HG03135 (cell line): ENCODE measurements around the gene ABI3.

Source experiments
- ATAC-seq: cut with Tn5 transposase; IDR thresholded peaks from one replicate; pipeline ENCODE4 v1.9.1; 2021; ENCODE audit warnings: mild to moderate bottlenecking, moderate library complexity; ENCODE audit not compliant: unreplicated experiment

Gene ABI3

DNA sequence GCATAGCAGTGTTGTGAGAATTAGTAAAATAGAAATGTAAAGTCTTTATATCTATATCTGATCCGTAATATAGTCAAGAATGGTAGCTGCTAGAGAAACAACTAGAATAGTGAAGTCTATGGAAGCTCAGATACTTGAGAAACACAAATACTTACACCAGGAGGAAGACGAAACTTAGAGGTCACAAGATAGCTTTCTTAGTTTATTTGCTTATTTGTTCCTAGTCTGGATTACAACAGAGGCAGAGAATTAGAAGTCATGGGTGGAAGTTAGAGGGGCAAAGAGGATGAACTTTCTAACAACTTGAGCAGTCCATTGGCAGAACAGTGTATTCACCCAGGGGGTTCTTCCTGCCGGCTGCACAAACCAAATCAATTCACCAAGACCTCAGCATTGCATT is 14.0 kb upstream of the ABI3 start:
- no peak for ATAC-seq

DNA sequence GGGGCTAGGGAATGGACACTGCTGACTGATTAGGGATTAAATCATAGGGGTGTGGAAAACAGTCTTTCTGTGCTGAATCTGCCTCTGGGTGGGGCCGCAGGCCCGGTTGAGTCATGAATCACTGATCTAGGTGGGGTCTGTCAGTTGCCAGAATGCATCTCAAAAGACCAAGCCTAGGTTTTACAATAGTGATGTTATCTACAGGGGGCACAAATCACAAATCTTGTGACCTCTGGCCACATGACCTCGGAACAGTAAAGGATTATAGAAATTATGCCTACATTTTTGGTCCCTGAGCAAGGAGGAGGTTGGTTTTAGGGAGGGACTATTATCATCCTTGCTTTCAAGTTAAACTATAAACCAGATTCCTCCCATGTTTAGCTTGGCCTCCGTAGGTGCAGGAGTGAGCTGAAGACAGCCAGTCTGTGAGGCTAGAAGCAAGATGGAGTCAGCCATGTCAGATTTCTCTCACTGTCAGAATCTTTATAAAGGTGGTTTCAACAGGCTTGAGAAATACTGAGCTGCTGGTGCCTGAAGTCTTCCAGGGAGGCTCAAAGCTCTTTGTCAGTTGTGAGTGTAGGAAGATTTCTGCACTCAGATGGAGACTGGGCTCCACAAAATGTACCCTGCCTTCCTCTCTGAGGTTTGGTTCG is 13.0 kb upstream of the ABI3 start:
- ATAC-seq: no peak

DNA sequence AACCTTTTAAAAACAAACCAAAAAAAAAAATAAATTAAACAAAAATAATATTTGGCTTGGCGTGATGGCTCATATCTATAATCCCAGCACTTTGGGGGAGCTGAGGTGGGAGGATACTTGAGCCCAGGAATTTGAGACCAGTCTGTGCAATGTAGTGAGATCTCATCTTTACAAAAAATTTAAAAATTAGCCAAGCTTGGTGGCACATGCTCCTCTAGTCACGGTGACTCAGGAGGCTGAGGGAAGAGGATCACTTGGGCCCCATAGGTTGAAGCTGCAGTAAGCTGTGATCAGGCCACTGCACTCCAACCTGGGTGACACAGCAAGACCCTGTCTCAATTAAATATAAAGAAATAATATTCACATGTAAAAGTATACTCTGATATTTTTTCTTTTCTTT is 12.3 kb upstream of the ABI3 start:
- no peak for ATAC-seq

DNA sequence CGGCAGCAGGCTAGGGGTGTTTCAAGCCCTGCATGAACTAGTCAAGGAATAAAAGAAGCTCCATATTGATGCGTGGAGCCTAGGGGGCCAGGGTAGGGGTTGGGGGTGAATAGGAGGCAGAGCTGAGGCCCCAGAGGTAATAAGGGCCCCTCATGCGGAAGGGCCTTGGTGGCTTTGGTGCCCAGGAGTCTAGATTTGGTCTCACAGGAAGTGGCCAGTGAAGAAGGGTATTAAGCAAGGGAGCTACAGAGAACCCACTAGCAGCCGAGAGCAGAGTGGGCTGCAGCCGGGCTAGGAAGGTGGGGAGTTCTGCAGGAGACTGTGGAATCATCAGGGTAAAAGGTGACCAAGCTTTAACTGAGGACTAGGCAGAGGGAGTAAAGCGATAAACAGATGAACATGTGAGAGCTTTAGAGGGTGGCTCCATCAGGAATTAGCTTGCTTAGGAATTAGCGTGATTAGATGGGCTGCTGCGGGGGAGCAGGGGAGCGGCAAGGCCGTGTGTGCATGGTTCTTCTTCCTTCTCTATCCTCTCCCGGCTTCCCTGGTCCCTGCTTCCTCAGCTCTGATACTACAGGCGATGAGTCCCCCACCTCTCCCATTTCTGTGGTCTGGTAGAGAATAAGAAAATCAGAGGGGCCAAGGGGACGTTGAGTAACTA is 10.0 kb upstream of the ABI3 start:
- no peak for ATAC-seq

DNA sequence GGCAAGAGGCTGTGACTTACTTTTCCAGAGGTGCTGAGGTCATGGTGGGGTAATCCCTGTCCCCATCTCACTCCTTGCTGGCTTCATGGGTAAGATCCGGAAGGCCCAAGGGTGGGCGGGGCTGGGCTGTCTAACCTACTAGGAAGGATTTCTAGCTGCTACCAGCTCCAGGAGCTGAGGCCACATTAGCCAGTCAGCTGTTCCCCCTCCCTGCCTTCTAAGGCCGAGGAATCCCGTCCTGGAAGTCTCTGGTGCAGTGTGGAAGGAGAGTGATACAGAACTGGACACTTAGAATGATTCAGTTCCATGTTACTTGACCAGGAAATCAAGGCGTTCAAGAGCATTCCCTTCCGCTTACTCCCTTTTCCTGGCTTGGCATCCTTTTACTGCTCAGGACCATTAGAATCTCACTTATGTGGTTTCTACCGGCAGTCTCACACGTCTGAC is 9.0 kb upstream of the ABI3 start:
- no peak for ATAC-seq

DNA sequence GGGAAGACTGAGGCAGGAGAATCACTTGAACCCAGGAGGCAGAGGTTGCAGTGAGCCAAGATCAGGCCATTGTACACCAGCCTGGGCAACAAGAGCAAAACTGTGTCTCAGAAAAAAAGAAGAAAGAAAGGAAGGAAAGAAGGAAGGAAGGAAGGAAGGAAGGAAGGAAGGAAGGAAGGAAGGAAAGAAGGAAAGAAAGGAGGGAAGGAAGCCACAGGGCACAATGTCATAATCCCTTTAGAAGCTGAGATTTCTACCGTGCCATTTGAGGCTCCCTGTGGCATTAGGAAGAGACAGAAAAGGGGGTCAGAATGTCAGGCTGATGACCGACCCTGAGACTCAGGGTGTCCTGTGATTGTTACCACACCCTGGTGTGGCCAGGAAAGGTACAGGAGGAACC is 6.7 kb upstream of the ABI3 start:
- ATAC-seq: no peak

DNA sequence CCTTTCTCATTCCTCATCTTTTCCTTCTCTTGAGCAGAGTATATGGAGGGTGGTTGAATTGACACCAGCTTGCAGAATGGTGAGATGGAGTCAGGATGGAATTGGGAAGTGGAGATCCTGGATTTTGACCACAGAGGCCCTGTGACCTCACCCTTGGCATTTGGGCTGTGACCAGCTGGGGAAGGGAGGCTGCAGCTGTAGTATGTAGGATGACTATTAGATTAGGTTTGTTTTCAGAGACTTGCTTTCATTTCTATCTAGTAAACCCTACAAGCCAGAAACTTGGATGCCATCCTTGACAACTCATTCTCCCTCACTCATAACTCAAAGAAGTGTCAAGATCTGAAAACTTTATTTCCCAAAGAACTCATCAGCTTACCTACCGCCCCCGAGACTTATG is 6.0 kb upstream of the ABI3 start:
- ATAC-seq: no peak

DNA sequence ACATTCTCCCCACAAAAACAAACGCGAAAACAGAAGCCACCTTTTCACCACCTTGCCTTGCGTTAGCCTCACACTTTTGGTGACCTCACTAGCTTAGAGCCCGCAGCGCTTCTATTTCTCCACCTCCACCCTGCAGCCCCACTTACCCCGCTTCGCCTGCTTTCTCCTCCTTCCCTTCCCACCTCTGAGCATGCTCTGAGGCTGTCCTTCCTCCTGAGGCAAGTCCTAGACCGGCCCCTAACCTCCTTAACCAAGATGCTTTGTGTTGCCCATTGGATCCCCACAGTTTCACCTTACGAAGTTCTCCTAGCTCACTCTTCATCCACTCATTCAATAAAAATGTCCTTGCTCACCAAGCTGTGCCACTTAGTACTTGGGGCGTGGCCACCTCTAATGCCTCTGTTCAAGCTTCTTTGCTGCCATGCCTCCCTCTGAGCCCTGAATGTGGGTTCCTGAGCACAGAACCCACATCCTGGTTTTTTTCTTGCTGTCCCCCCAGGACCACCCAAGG is 1.4 kb upstream of the ABI3 start:
- ATAC-seq: no peak

DNA sequence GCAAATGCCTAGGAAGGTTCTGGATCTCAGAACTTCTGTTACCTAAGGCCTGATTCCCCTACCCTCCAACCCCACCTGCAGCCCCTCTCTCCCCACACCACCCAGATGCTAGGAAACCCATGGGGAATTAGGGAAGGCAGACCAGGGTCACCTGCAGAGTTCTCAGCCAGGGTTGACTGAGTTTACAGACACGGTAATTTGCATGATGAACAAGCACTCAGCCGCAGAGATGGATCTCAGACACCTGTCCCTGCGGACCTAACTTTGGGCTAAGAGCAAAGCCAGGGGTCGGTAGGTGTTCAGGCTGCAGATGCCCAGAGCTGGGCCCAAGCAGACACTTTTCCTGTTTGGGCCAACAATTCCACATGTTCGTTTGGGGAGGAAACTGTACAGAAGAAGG is 2.9 kb downstream of the ABI3 start:
- no peak for ATAC-seq

DNA sequence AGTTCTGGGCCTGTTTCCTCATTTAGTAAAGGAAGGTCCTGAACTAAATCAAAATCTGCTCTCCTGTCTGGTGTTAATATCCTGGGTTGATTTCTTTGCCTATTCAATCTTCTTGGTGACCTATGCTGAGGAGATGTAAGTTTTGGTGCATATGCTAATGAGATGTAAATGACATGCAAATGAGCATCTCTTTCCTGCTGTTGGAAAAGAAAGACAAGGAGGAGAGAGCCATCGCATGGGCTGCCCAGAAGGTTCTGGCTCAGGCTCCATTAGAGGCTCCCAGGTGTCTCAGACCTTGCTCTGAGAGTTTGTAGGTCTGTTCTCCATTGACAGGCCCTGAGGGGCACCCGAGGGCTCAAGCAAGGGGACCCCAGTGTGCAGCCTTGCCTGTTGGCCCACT is 3.3 kb downstream of the ABI3 start:
- ATAC-seq: no peak

DNA sequence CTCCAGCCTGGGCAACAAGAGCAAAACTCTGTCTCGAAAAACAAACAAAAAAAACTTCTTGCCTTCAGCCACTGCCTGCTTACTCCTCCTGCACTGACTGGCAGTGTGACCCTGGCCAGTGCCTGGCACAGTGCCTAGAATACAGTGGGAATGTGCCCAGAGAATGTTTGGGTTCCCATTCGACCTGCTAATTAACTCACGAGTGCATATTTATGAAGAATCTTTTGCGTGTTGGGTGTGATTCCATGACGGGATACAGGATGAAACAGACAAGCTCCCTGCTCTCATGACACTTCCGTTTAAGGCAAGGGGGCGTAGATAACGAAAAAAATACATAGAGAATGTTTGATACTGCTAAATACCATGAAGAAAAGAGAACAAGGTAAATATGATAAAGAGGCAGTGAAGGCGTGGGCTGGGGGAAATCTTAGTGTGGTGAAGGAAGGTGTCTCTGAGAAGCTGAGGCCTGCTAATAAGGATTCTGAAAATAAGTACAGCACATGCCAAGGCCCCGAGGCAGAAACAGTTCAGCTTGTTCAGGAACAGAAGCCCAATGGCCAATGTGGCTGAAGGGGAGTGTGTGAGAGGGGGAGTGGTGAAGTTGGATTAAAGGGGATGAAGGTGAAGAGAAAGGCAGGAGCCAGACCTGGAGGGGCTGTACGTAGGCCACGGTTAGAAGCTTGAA is 4.3 kb downstream of the ABI3 start:
- ATAC-seq: no peak

DNA sequence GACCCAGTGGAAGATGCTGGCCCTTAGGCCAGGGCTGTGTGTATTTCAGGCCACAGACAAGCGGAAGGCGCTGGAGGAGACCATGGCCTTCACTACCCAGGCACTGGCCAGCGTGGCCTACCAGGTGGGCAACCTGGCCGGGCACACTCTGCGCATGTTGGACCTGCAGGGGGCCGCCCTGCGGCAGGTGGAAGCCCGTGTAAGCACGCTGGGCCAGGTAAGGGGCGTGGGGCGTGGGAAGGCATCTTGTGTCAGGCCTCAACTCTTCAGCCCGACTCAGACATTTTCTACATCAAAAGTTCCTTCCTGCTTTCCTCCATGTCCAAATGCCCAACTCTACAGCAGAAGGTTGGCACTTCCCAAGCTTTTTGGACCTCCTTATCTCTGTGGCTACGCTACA is 6.0 kb downstream of the ABI3 start:
- ATAC-seq: no peak

DNA sequence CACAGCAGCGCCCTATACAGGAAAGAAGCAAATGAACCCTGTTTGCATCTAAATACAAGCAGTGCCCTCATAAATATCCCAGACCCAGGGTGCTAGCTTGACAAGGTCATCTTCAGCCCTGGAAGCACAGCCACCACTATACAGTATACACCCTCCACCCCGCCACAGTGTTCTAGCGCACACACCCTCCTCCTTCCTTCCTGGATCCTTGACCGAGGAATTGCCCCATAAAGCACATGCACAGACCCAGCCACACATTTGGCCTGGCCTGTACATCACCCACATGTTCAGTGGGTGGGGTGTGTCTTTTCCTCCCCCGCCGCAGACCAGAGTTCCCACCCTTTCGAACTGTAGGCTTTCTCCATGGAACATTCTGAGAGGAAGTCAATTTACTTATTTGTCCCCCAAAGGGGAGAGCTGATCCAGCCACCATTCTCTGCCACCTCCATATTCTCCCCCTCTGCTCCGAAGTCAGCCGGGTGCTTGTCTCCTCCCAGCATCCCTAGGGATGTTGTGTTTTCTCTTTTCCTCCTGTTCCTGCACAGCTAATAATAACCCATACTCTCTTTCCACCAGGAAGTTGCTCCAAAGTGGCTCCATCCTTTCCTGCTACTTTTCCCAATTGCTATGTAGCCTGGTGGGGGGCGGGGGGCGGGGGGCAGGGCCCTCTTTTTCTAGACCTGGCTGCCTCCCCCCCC is 6.6 kb downstream of the ABI3 start:
- ATAC-seq: no peak

DNA sequence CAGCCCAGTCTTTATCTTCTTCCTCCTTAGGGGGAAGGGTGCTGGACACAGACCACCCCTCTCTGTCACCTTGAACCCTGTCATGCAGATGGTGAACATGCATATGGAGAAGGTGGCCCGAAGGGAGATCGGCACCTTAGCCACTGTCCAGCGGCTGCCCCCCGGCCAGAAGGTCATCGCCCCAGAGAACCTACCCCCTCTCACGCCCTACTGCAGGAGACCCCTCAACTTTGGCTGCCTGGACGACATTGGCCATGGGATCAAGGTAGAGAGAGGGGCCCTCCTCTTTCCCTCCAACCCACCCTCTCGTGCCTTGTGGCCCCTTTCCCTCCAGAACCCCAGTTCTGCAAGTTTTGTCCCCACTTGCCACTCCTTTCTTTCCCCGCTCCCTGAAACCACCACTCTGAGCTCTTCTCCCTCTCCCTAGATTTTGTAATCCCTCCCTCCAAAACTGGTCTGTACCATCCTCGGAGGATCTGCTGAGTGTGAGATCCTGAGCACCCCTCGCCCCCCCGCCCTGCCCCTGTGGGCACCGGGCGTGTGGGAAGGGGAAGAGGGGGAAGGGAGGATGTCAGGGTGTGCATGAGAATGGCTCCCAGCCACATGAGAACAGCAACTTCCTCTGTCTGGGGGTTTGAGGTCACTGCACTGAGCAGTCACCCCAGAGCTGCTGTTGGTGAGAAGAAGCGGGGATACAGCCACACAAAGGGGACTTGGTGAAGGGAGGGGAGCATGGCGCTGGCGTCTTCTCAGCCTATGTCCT is 7.3 kb downstream of the ABI3 start:
- peak; percentile 50 for ATAC-seq

DNA sequence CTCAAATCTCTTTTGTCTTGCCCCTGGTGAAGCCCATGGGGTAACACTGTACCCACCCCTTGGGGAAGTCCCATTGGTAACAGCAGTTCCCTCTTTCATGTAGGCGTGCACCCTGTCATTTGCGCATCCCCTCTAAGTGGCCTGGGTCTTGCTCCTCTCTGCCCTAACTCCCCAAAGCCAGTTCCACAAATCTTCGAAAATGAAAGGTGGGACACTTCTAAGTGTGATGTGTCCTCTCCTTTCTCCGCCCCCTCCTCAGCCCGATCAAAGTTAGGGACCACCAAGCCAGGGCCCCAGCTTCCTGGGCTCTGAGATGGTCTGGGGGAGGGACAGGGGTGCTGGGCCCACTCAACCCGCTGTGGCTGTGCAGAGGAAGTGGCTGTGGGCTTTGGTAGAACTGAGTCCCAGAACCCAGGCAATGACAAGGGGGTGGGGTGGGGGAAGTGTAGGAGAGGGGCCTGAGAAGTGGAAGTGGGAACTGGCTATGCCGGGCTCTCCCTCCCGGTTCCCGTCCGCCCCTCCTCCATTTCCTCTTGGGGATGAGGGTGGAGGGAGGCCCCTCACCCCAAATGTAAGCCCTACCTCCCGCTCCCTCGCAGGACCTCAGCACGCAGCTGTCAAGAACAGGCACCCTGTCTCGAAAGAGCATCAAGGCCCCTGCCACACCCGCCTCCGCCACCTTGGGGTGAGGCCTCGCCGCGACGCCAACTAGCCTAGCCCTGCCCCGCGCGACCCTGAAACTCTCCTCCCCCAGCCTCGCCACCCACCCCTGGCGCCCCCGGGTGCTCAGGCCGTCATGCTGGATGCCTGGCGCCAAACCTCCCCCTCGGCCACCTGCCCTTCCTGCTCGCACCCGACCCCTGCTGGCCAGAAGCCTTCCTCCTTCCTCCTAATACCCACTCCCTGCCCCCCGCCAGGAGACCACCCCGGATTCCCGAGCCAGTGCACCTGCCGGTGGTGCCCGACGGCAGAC is 8.7 kb downstream of the ABI3 start:
- no peak for ATAC-seq

DNA sequence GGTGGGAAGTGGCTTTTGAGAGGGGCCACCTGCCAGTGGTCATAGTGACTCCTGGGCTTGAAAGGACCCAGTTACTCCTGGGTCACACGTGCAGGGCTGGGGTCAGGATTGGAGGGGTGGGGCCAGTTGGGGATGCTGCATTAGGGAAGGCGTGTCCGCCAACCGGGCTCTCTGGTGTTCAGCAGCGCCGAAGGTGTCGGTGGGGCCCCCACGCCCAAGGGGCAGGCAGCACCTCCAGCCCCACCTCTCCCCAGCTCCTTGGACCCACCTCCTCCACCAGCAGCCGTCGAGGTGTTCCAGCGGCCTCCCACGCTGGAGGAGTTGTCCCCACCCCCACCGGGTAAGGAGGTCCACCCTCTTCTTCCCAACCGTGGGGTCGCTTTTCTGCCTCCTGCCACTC is 9.5 kb downstream of the ABI3 start:
- no peak for ATAC-seq

DNA sequence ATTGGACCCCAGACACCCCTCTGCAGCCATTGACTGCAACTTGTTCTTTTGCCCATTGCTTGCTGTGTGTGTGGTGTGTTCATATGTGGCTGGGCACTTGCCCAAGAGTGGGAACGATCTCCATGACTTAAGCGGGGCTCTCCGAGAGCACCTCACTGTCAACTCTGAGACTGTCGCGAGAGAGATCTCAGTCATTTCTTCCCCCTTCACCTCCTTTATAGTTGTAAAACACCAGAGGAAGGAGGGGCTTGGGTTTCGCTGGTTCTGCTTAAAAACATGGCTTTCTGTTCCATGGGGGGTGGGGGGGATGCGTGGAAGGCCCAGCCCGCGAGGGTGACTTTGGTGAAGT is 12.6 kb downstream of the ABI3 start:
- no peak for ATAC-seq

DNA sequence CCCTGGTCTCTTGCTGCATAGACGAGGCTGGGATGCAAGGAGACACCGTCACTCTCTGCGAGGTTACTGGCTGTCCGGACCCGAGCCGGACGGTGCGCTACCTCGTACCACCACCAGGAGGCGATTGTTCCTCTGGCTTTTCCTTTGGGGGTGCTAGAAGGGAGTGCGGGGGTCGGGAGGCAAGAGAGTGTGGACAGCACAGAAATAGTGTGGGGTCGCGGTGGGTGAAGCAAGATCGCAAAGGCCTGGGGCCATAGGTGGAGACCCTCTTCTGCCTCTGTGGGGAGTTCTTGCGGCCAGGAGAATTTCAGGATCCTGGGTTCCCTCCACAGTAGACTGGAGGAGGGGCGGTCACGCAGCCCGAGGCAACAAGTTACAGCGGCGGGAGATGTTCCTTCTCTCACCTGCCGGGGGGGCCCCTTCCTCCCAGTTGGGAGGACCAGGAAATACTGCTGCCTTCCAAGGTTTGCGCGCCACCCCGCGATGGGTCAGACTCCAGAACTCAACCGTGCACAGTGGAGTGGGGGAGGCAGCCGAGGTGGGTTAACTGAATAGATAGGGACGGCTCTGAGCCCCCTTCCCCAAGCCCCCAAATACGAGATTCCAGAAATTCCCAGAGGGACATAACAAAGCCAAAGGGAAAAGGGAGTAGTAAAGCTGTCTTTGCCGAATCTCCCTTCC is 13.2 kb downstream of the ABI3 start:
- ATAC-seq: no peak
